ENCODE data around the gene ZRANB2.

The ZRANB2 gene
- total RNA-seq = 95.4 to 107 reads per million in 2 donors

- DNase-seq = peak; percentile 64 to 98 (median 84)
These were observed at the start of gene ZRANB2 for GRCh38 chr1:71080739-71081696. Gene ZRANB2 (minus strand): TSS chr1:71081035. CDS start chr1:71080995, 40 bp downstream.

GRCh38 chr1:71128060-71128459 is 47.2 kb upstream of the ZRANB2 start:
- DNase-seq = no peak

- DNase-seq = no peak
These were observed 37.3 kb upstream of the ZRANB2 start for GRCh38 chr1:71118086-71118485.

- DNase-seq = no peak
These were observed 35.9 kb upstream of the ZRANB2 start for GRCh38 chr1:71116729-71117128.

GRCh38 chr1:71106658-71107322 is 26.0 kb upstream of the ZRANB2 start:
- DNase-seq = no peak

- DNase-seq = no peak
These were observed 23.6 kb upstream of the ZRANB2 start for GRCh38 chr1:71104417-71104816.

GRCh38 chr1:71101839-71102376 is 21.1 kb upstream of the ZRANB2 start:
- no peak for DNase-seq

- no peak for DNase-seq
These were observed 16.6 kb upstream of the ZRANB2 start for GRCh38 chr1:71097428-71097827.

GRCh38 chr1:71094913-71095312 is 14.1 kb upstream of the ZRANB2 start:
- DNase-seq = no peak

- no peak for DNase-seq
These were observed 13.1 kb upstream of the ZRANB2 start for GRCh38 chr1:71093938-71094337.

GRCh38 chr1:71089536-71090270 is 8.9 kb upstream of the ZRANB2 start:
- DNase-seq = no peak

- no peak for DNase-seq
These were observed 7.9 kb upstream of the ZRANB2 start for GRCh38 chr1:71088645-71089287.

- DNase-seq = no peak
These were observed 6.9 kb upstream of the ZRANB2 start for GRCh38 chr1:71087713-71088112.

GRCh38 chr1:71087060-71087459 is 6.2 kb upstream of the ZRANB2 start:
- no peak for DNase-seq

GRCh38 chr1:71086331-71086730 is 5.5 kb upstream of the ZRANB2 start:
- no peak for DNase-seq

- DNase-seq = no peak
These were observed 2.4 kb upstream of the ZRANB2 start for GRCh38 chr1:71083271-71083670.

- peak in 1 of 5 experiments; percentile 1 for DNase-seq
These were observed 854 bp upstream of the ZRANB2 start for GRCh38 chr1:71081697-71082080.

- DNase-seq = peak in 1 of 5 experiments; percentile 53
These were observed 551 bp downstream of the ZRANB2 start for GRCh38 chr1:71080230-71080738.

GRCh38 chr1:71074681-71075080 is 6.2 kb downstream of the ZRANB2 start:
- DNase-seq = no peak

- DNase-seq = no peak
These were observed 8.6 kb downstream of the ZRANB2 start for GRCh38 chr1:71072273-71072672.

GRCh38 chr1:71071720-71072119 is 9.1 kb downstream of the ZRANB2 start:
- DNase-seq = no peak

Measured in T-helper 2 cell (primary cell).